GM03348 (cell line): ENCODE measurements around the gene FAM216B.
"Not testable (repeated sequence)": the region's sequence is repeated elsewhere in the genome, so short reads cannot be mapped to it uniquely, and the experiment has no call there.

Experiments used
- DNase-seq: peaks from one replicate; pipeline ENCODE4 v3.0.0; 2012; ENCODE audit warnings: low spot score

The FAM216B gene

DNA sequence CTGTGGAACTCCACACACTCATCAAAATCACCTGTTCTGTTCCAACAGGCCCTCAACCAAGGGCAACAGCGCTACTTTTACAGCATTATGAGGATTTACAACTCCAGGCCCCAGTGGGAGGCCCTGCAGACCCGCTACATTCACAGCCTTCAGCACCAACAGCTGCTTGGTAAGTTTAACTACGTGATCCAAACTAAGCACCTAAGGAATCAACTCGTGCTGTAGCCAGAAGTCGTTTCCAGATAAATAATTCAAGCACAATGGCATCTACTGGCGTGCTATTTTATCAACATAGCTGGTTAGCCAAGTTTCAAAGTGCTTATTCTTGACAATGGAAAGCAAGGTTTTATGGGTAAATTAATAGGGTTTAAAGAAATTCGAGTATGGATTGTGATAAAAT is 5.3 kb downstream of the FAM216B start:
- DNase-seq, result no peak

DNA sequence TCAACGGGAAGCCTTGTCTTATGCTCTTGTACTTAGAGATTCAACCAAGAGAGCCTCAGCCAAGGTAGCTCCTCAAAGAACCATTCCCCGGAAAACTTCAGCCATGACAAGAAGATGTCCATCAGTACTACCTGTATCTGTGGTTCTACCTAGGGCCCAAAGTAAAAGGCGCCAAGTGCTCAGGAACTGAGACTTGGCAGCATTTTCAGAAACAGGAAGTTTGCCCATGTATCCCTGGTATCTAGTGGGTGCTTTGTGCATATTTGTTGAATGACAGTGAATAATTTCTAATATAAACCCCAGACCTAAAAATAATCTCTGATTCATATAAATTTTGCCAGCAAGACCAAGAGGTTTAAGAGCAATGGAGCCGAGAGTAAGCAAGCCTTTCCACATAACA is 7.2 kb downstream of the FAM216B start:
- no peak for DNase-seq

DNA sequence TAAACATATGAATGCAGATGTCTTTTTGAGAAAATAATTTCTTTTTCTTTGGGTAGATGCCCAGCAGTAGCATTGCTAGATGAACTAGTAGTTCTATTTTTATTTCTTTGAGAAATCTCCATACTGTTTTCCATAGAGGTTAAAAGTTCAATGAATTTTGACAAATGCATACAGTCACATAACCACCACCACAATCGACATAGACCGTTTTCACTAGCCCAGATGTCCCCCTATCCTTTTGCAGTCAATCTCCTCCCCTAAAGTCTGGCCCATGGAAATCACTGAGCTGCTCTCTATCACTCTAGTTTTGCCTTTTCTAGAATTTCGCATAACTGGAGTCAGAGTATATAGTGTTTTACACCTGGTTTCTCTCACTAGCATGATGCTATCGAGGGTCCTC is 10.8 kb downstream of the FAM216B start:
- DNase-seq, result no peak

DNA sequence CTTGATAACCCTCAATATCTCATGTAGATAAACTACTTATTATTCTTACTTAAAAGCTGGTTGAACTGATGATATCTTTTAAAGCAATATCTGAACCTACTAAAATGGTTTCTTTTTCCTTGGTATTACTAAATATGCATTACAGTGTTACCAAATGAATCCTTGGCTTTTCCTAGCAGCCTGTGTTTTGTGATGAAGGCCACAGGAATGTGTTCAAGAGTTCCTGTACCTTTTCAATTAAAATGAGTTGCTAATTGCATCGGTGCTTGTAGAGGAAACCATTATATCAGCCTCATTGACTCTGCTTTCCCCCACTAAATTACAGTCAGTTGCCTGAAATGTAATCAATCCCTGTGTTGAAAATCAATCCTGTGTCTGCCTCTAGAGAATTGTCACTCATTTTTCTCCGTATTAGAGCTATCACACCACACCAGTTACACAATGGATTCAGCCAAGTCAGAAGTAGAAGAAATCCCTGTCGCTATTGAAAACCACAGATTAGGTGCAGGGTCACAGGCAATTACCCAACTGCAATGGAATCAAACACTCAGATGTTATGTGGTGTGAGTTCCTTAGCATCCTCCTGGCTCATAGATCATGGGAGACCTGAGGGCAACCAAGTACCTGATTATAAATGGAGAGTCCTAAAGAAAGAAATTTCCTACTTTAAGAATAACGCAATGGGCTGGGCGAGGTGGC is 13.3 kb downstream of the FAM216B start:
- DNase-seq, result no peak

DNA sequence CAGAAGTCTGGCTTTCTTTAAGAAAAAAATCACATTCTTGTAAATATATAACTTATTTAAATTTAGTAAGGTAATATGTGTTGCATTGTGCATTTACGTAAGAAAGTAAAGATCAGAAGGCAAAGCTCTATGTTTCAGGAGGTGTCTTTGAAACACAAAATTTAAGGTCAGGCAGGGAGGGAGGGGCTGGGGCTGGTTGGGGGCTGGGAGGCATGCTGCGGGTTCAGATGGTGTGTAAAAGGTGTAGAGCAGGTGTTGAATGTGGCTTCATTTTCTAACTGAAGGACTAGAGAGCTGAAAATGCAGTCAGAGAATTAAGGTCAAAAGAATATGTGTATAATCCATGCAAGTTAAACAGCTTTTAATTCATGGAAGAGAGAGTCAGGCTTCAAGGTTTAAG is 14.3 kb downstream of the FAM216B start:
- DNase-seq, result no peak

DNA sequence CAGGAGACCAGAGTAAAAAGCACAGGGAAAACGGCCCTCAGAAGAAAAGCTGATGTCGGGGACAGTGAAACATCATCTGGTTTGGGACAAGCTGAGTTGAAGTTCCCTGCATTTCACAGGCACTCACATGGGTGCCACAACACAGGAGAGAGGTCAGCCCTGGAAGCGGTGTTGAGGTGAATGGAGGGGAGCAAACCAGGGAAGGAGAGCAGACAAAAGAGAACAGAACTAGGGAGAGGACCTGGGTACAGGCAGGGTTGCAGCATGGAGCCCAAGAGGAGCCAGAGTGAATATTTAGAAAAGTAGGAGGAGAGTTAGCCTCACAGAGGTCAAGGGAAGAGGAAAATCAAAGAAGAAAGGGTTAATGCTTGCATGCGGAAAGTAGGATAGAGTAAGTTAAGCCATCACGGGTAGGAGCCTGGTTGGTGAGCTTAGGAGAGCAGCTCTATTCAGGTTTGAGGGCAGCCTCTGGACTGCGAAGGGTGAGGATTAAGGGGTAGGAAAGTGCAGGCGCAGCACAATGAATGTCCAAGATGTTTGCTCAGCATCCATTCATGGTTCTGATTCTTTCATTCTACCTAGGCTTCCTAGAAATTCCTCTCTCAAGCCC is 15.5 kb downstream of the FAM216B start:
- no peak for DNase-seq

DNA sequence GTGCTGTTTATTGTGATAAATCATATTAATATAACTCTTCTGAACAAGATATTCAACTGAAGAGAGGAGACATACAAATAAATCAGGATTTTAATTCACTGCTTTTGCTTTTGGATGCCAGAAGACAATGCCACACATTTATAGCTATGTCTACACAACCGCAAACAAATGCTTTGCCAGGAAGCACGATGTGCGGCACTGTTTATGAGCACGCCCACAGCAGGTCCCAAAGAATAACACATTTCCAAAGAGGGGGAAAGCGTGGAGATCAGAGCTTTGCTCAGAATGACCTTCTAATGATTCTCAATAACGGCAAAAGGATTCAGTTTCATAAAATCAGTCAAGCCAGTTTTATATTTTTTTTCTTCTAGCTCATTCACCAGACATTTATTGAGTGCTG is 16.7 kb downstream of the FAM216B start:
- DNase-seq, result no peak

DNA sequence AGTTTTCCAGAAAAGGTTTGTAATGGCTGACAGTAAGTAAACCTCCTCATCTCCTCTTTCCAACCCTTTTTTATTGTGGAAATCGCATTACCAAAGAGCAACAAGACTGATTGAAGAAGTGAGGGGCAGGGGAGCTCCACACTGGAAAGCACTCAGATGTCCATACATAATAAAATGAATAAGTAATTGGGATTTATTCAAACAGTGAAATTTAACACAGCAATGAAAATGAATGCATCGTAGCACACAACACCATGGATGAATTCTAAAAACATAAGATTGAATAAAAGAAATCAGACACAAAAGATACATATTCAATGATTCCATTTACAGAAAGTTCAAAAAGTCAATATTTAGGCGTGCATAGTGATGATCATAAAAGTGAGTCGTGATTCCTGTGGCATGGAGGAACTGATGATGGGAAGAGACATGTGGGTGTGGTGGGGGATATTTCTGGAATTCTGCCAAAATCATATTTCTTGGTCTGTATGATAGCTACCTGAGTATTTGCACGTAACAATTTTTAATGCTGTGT is 18.8 kb downstream of the FAM216B start:
- no peak for DNase-seq

DNA sequence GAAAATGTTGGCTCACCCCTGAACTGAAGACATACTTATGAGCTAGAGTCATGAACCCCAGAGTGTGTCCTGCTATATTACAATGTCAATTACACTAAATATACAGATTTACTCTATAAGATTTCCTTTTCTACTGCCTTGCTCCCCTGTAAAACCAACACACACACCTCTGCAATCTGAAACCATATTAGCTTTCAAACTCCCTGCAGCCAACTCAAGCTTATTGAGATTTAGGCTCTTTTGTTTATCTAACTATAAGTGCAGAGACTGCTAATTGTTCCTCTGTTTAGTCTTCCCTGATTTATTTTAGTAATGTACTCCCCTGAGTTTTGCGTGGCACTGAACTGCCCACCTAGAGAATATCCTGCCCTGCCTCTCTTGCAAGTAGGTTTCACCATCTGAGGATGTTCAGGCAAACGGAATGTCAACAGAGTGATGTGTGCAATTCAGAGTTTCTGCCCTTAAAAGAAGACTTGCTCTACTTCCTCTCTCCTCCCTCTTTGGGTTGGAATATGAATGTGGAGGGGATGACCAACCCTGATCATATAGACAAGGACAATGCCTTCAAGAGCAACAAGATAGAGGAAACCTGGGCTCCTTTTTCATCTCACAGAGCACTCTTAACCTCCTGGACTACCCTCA is 22.3 kb downstream of the FAM216B start:
- DNase-seq, result no peak

DNA sequence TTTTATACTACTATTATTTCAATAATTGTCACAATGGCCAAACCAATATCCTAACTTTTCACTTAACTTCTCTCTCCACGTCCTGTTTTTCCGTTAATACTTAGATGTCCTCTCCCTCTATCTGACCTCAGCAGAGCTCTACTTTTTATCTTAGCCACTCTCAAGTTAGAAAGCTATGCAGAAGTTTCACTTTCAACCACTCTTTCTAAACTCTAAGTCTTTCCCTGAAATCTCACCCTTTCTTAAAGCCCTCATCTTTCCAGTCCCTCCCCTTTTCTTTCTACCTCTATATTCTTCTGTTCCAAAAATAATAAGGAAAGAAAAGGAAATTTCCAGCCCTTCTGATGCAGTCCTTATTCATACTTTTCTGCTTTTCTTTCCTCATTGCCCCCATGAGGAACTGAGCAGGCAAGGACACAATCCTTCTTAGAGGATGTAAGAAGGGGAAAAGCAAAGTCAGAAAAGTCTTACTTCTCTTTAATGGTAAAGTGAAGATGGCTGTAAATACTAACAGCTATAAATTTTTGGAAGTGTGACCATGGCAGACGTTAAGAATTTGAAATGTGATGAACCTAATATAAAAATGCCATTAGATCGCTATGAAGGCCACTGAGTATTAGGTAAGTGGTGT is 23.0 kb downstream of the FAM216B start:
- no peak for DNase-seq

DNA sequence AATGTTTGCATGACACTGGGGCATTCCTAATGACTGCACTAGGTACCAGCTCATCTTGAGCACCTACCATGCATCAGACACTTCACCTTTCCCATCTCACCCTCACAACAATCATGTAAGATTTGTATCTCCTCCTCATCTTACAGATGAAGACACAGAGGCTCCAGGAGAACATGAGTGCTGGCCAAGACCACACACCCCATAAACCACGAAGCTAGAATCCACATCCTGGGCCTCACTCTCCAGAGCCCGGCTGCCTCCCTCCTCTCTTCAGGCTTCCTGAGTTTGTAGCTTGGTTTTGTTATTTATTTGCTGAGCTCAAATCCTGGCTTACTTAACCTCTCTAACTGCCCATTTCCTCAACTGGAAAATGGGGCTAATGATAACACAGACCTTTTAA is 25.9 kb downstream of the FAM216B start:
- DNase-seq, result no peak

DNA sequence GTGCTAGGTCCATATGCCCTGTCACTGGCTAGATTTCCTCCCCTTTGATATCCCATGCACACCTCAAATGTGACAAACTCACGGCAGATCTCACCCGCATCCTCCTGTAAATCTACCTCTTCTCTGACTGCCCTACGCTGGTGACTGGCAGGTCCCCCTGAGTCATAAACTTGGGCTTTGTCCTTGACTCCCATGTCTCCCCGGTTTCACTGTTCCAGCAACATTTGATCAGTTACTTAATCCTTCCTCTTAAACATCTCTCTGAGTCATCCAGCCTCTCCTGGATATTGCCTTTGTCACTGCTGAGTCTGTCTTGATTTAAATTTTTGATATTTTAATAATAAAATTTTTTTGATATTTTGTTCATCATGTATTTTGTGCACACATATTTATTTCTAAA is 26.5 kb downstream of the FAM216B start:
- peak; percentile 37 for DNase-seq

DNA sequence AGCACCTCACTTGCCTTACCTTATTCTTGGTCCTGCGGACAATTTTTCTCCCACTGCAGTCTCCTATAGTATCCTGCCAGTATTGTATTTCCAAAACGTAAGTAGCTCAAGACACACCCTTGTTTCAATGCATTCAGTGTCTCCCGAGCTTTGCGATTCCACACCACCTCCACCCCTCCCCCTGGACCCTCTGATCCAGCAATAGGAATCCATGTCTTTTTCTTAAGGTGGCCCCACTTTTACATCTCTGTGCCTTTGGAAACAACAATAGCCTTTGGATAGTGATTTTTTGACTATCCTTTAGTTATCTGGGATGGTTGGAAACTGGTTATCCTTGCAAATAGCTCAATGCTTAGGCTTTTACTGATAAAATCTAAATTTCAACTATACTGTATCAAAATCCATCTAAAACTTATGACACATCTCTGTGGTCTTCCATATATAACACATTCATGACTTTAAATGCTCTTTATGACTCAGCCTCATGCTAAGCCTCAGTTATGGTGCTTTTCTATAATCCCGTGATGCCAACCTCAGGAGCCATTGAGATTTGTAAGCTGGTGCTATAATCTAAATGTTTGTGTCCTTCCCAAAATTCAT is 27.1 kb downstream of the FAM216B start:
- DNase-seq, result no peak

DNA sequence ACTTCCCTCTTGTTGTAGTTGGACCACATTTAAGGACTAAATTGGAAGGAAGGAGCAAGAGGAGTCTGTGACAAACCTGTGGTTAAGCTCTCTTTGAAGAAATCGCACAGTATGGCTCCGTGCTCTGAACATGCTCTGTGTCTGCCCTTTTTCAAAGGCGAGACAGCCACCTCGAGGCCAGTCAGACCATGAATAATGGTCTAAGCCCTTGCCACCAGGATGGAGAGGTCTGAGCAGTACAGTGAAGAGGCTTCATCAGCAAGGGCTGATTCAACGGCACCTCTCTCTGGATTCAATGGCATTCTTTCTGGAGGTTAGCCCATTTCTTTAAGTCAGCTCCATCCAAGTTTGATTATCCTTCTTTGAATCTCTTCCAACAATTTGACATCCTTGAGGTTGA is 30.9 kb downstream of the FAM216B start:
- no peak for DNase-seq

DNA sequence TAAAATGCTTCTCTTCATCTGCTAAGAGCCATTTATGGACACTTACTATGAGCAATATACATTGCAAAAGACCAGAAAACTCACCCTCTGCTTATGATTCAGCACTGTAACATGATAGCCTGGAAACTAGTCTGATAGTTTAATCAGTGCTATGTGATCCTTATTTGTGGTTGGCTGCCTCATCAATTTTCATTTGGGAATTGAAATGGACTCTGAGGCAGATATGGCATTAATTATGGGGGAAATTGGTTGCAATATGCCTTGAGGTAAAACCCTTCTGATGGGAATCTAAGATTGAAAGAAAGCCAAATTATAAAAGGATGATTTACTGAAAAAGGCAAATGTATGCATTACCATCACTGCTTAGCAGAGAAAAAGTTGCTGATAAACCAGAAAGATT is 33.5 kb downstream of the FAM216B start:
- DNase-seq, result peak; percentile 71

DNA sequence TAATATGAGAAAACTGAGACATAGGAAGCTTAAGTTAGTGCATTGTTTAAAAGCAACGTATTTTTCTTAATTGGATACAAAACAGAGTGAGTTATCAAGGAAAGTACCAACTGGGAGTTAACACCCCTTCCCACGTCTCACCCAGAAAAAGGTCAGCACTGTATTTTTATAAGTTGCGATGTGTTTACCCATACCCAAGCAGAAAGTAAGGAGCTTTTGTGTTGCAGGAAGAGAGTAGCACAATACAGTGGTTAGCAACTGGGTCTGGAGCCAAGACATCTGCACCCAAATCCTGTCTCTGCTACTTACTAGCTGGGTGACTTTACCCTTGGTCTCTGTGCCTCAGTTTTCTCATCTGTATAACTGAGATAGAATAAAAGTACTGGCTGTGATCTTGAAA is 34.3 kb downstream of the FAM216B start:
- no peak for DNase-seq

DNA sequence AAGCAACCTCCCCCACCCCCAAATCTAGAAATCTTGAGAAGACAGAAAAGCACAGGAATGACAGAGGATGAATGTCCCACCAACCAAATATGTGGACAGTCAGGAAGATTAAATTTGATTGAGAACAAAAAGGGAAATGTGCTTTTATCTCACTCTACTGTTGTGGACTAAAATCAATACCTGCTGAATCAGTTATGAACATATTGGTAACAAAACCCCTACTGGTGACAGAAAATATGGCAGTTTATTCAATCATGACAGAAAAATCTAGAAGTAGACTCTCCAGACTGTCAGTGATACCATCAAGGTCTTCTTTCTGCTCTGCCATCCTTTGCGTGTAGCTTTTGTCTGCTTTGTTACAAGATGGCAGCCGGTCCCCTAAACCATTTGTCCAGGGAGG is 35.2 kb downstream of the FAM216B start:
- no peak for DNase-seq

DNA sequence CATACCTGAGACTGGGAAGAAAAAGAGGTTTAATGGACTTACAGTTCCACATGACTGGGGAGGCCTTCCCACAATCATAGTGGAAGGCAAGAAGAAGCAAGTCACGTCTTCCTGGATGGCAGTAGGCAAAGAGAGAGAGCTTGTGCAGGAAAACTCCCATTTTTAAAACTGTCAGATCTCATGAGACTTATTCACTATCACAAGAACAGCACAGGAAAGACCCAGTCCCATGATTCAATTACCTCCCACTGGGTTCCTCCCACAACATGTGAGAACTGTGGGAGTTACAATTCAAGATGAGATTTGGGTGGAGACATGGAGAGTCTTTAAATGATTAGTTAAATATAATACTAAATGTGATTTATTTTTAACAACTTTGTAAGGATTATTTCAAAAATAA is 38.3 kb downstream of the FAM216B start:
- not testable (repeated sequence) for DNase-seq

DNA sequence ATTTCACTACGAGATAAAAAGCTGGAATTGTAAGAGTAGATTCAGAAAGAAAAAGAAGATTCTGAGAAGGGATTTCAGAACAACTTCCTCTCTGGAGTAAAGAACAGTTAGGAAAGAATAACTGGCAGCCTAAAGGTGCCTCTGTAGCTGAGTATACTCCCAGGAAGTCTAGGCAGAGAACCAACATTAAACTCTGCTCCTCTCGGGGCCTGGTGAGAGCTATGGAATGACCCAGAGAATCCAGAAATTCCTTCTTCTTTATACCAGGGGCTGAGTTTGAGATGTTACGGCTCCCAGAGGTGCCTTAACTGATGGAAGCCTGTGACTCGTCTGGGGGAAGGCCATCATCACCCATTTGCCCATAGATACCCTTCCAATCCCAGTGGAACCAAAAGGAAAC is 39.1 kb downstream of the FAM216B start:
- peak; percentile 14 for DNase-seq

DNA sequence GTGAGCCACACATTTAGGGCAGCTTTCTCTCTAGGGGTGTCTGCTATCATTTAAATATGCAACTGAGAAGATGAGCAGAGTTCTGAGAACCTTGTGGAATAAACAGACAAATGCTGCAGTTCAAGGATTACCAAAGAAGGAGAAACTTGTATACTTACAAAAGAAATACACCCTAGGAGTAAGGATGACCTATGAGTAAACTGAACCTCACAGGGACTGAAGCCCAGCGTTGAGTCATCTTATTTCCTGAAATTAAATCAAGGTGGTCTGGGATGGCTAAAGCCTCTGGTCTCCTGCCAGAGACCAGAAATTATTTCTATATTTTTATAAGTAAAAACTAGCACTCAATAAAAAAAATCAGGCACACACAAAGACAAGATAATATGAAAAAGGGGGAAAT is 40.1 kb downstream of the FAM216B start:
- peak; percentile 30 for DNase-seq

DNA sequence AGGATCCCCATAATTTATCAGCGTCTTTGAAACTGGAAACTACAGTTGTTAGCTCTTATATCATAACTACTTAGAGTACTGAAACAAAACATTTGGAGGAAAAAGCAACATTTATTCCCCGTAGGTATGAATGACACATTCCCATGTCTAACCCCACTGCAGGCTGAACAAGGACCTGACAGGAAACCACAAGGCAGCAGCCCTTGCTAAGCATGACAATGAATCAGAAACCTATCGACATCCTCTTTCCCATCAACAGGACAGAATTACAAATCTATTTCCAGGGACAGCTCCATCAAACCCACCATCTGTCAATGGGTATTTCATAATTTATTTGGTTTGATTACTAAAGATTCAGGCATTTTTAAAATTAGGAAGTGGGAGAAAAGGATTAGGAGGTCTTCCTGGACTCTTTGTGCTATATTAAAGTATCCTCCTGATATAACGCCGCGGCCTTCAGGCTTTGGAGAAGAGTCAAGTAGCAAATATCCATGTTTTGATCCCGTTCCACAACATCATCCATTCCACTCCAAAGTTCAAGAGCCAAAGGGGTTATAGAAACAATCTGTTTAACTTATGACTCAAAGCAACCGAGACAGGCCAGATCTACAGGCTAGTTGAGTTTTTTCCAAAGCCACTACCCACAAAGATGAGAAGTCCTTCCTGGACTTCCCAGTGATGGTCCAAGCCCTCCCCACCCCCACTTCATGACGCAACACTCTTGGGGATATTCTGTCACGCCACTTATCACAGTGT is 51.1 kb downstream of the FAM216B start:
- peak; percentile 75 for DNase-seq

DNA sequence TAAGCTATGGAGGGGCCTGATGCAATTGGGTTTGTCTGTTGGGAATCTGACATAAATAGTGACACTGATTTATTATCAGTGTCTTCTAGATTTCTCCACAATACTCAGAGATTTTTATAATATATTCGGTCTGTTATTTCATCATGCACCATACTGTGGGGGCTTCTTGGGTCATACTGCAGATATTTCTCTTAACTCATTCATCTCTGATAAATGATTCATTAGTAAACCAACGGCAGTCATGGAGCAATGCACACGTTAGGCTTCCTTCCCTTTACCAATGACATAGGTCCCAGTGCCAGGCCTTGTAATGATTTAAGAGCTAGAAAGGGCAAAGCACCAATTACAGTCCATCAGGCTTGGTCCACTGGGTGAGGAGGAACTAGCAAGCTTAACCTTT is 53.6 kb downstream of the FAM216B start:
- no peak for DNase-seq
